HG02852 (cell line): ENCODE data around the gene C5orf22.
"Not testable (repeated sequence)": the region's sequence is repeated elsewhere in the genome, so short reads cannot be mapped to it uniquely, and the experiment has no call there.

Source experiments
- ATAC-seq: cut with Tn5 transposase; IDR thresholded peaks from one replicate; pipeline ENCODE4 v1.9.1; 2021; ENCODE audit warnings: mild to moderate bottlenecking, moderate library complexity; ENCODE audit not compliant: unreplicated experiment

C5orf22 gene

DNA sequence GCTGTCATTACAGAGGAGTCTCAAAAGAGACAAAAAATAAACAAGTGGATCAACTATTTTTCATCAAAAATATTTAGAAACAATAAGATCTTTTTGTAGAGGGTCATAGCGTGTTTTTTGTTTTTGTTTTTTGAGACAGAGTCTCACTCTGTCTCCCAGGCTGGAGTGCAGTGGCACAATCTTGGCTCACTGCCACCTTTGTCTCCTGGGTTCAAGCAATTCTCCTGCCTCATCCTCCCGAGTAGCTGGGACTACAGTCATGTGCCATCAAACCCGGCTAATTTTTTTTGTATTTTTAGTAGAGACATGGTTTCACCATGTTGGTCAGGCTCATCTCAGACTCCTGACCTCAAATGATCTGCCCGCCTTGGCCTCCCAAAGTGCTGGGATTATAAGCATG lies 70.2 kb downstream of the C5orf22 start:
- ATAC-seq: not testable (repeated sequence)

DNA sequence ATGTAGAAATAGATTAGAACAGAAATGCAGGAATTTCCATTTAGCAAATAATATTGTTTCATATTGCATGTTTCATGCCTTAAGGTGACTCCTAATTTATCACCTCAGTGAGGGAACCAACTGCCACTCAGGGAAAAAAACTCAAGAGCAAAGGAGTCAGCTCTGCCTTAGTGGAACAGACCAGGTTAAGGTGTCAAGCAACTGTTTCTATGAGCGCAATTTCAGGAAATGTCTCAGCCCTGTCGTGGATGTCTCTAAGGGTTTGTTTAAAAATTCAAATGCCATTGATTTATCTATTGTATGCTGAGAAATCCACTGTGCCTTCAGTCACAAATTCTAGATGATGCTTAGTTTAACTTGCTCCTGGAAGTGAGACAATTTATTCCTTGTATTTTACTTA lies 72.1 kb downstream of the C5orf22 start:
- ATAC-seq: no peak

DNA sequence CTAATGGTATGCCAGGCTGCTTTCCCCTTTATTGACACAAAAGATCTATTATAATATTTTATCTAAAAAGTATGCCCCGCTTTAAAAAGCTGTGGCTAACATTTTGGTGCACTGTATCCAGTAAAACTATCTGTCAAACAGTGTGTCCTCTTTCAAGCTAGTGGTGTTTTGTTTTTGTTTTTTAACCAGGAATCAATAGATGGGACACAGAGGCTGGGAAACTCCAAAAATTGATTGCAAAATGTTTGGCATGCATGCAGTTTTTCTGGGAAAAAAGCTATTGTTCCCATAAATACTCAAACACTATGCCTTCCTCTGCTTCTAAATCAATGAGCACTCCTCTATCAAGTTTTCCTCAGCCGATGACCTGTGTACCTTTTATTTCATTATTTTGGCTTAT lies 72.5 kb downstream of the C5orf22 start:
- ATAC-seq: no peak
